Keratinocyte (primary cell): ENCODE results near the gene DNAH12. TPM values are rescaled to one million over a fixed set of nuclear protein-coding genes. Genes with fewer than 3 reads are reported as not detected.

ENCODE experiments used
- DNase-seq: peaks from one replicate; pipeline ENCODE4 v3.0.0-alpha.2; 2011; ENCODE audit warnings: low read depth, missing footprints, low spot score
- FAIRE-seq: peaks from 2 replicates; lab custom pipeline; 2011; peaks lifted over from hg19 to GRCh38; lab: Jason Lieb, UNC
- H2AFZ ChIP-seq: 2 replicates; pipeline ENCODE4 v1.6.0; 2012; ENCODE audit warnings: low read length, control low read depth, inconsistent platforms; ENCODE audit not compliant: control insufficient read depth
- H3K27ac ChIP-seq: 2 replicates; pipeline ENCODE4 v1.5.1; 2011; ENCODE audit warnings: low read length; ENCODE audit not compliant: control insufficient read depth, insufficient read depth
- H3K27me3 ChIP-seq: 3 replicates; pipeline ENCODE4 v1.6.0; 2011; ENCODE audit warnings: low read length; ENCODE audit not compliant: control insufficient read depth, insufficient read depth; ENCODE audit errors: extremely low read depth
- H3K36me3 ChIP-seq, 2 experiments: 2 replicates in 1 of 2; 3 replicates in 1 of 2; pipeline ENCODE4 v1.5.1; 2011; ENCODE audit warnings: low read length in 2 of 2, mild to moderate bottlenecking in 1 of 2; ENCODE audit not compliant: control insufficient read depth in 2 of 2, insufficient read depth in 2 of 2; ENCODE audit errors: extremely low read depth in 1 of 2
- H3K4me1 ChIP-seq: 3 replicates; pipeline ENCODE4 v1.5.1; 2011; ENCODE audit warnings: low read length; ENCODE audit not compliant: control insufficient read depth, insufficient read depth; ENCODE audit errors: extremely low read depth
- H3K4me2 ChIP-seq: 3 replicates; pipeline ENCODE4 v1.6.0; 2011; ENCODE audit warnings: low read depth, low read length; ENCODE audit not compliant: control insufficient read depth, insufficient read depth; ENCODE audit errors: extremely low read depth
- H3K4me3 ChIP-seq, 3 experiments: fragments of 200-600 bp in 1 of 3; sonication (generic) in 1 of 3; 2 replicates in 2 of 3; 3 replicates in 1 of 3; pipeline ENCODE4 v1.5.1; 2011 to 2016; ENCODE audit warnings: low read length in 3 of 3, mild to moderate bottlenecking in 3 of 3, control low read depth in 2 of 3, inconsistent platforms in 1 of 3, low read depth in 1 of 3, mixed read lengths in 1 of 3, mixed run types in 1 of 3, moderate library complexity in 1 of 3; ENCODE audit not compliant: control insufficient read depth in 2 of 3, insufficient read depth in 2 of 3; ENCODE audit errors: extremely low read depth in 1 of 3
- H3K79me2 ChIP-seq: 2 replicates; pipeline ENCODE4 v1.6.0; 2012; ENCODE audit warnings: low read length; ENCODE audit not compliant: control insufficient read depth, insufficient read depth
- H3K9ac ChIP-seq: 3 replicates; pipeline ENCODE4 v1.6.0; 2011; ENCODE audit warnings: low read length; ENCODE audit not compliant: control insufficient read depth, insufficient read depth; ENCODE audit errors: extremely low read depth
- H3K9me1 ChIP-seq: 3 replicates; pipeline ENCODE4 v1.6.0; 2011; ENCODE audit warnings: low read length; ENCODE audit not compliant: control insufficient read depth, insufficient read depth; ENCODE audit errors: extremely low read depth
- H3K9me3 ChIP-seq: 2 replicates; pipeline ENCODE4 v1.5.1; 2012; ENCODE audit warnings: low read depth, low read length; ENCODE audit not compliant: control insufficient read depth
- H4K20me1 ChIP-seq: 3 replicates; pipeline ENCODE4 v1.6.0; 2011; ENCODE audit warnings: low read length; ENCODE audit not compliant: control insufficient read depth, insufficient read depth; ENCODE audit errors: extremely low read depth
- CTCF ChIP-seq, 3 experiments: IDR thresholded peaks in 1 of 3; conservative IDR thresholded peaks in 1 of 3; optimal IDR thresholded peaks in 1 of 3; 2 replicates in 2 of 3; 3 replicates in 1 of 3; pipeline versions ENCODE3 to v1.5.1; 2011; ENCODE audit warnings: low read length in 3 of 3, mild to moderate bottlenecking in 3 of 3, moderate library complexity in 2 of 3, control low read depth in 1 of 3, inconsistent platforms in 1 of 3; ENCODE audit not compliant: insufficient read depth in 2 of 3; ENCODE audit errors: extremely low read depth in 1 of 3
- EZH2 ChIP-seq: IDR thresholded peaks from one replicate; pipeline ENCODE4 v1.6.1; 2012; ENCODE audit warnings: inconsistent platforms, mild to moderate bottlenecking, low read length, moderate library complexity
- dilution Hi-C: fragments of 300-500 bp; cut with MboI; formaldehyde crosslinking; loops from one replicate; pipeline ENCODE4 v1.7.0; 2020; ENCODE audit warnings: low sequenced_read_pairs; ENCODE audit not compliant: extremely low pct_ligation_motif_present
- polyA plus RNA-seq, 5 experiments: library from polyadenylated mRNA; depleted of rRNA in 3 of 5; stranded (reverse) in 3 of 5; stranded (forward) in 1 of 5; unstranded in 1 of 5; fragments of >200 nt; gene quantifications; 1 replicate in 1 of 5; 2 replicates in 3 of 5; 3 replicates in 1 of 5; pipeline versions ENCODE4 v1.2.1 to v1.2.3, GENCODE V29; 2011 to 2012; ENCODE audit warnings: missing spikeins in 2 of 5, low read depth in 1 of 5, low replicate concordance in 1 of 5

Gene DNAH12
- polyA plus RNA-seq, 1 donor (not counting 4 experiments of a cell fraction or from before 2014, with no cell fraction given) = not detected

GRCh38 chr3:57572096-57572495 lies 28.0 kb upstream of the DNAH12 start:
- Histone ChIP-seq H3K9me1 (no peaks in the 10 kb centered on the region), H3K4me2 (no peak overlapping the region), H3K4me3 (no peak overlapping the region), H2AFZ (no peak overlapping the region), H3K36me3 (peaks cover 15 to 26% of the 10 kb centered on the region in 2 experiments), H3K27me3 (no peaks in the 10 kb centered on the region), H3K4me1 (no peaks in the 10 kb centered on the region), H3K79me2 (peaks cover 9% of the 10 kb centered on the region), H3K9me3 (no peaks in the 10 kb centered on the region), H3K27ac (no peak overlapping the region), H4K20me1 (peaks cover 8% of the 10 kb centered on the region), H3K9ac (no peak overlapping the region)
- no peak for TF ChIP-seq CTCF (optimal IDR thresholded peaks at IDR 0.05 in 1 of 3, IDR thresholded peaks at IDR 0.05 in 1 of 3, conservative IDR thresholded peaks at IDR 0.05 in 1 of 3; ENCODE audit: extremely low read depth in 1 of 3, insufficient read depth in 2 of 3, low read length in 3 of 3)
- TF ChIP-seq EZH2 = no peak
- no peak for DNase-seq
- FAIRE-seq = no peak
- dilution Hi-C loops = no loop called here

GRCh38 chr3:57570878-57571277 lies 26.7 kb upstream of the DNAH12 start:
- Histone ChIP-seq H3K4me1 (no peaks in the 10 kb centered on the region), H2AFZ (no peak overlapping the region), H3K36me3 (peaks cover 15 to 30% of the 10 kb centered on the region in 2 experiments), H3K4me3 (no peak overlapping the region), H3K27me3 (no peaks in the 10 kb centered on the region), H3K9me3 (no peaks in the 10 kb centered on the region), H3K9me1 (no peaks in the 10 kb centered on the region), H4K20me1 (peaks cover 8% of the 10 kb centered on the region), H3K4me2 (no peak overlapping the region), H3K9ac (no peak overlapping the region), H3K79me2 (peaks cover 4% of the 10 kb centered on the region), H3K27ac (no peak overlapping the region)
- dilution Hi-C loops = no loop called here
- FAIRE-seq (no peak), DNase-seq (no peak)
- TF ChIP-seq CTCF (optimal IDR thresholded peaks at IDR 0.05 in 1 of 3, IDR thresholded peaks at IDR 0.05 in 1 of 3, conservative IDR thresholded peaks at IDR 0.05 in 1 of 3; ENCODE audit: extremely low read depth in 1 of 3, insufficient read depth in 2 of 3, low read length in 3 of 3) = no peak
